H1 (cell line): ENCODE data around the gene WDR19. TPM values are rescaled to one million over a fixed set of nuclear protein-coding genes. Genes with fewer than 3 reads are reported as not detected.

ENCODE experiments used
- CTCF ChIA-PET: fragments of 300-600 bp; sonication (Branson Sonifier 250); formaldehyde crosslinking; loops from one replicate; lab custom pipeline; 2021; ENCODE audit not compliant: partially characterized antibody; lab: Charles Lee
- POLR2A ChIA-PET: fragments of 300-600 bp; sonication (Branson Sonifier 250); formaldehyde crosslinking; loops from one replicate; lab custom pipeline; 2021; ENCODE audit warnings: inconsistent platforms; ENCODE audit not compliant: partially characterized antibody; lab: Charles Lee
- DNase-seq, 2 experiments: peaks; one replicate each; pipeline versions ENCODE4 v3.0.0 to v3.0.0-alpha.2; 2010 to 2022; ENCODE audit warnings: low spot score in 2 of 2, low read depth in 1 of 2, mixed read lengths in 1 of 2
- FAIRE-seq: peaks from 2 replicates; lab custom pipeline; 2011; peaks lifted over from hg19 to GRCh38; lab: Jason Lieb, UNC
- H2AFZ ChIP-seq: 2 replicates; pipeline ENCODE4 v1.8.1; 2012; ENCODE audit warnings: low read length, inconsistent platforms
- H2AK5ac ChIP-seq: 2 replicates; pipeline ENCODE4 v1.6.1; 2013; ENCODE audit warnings: low read depth, low read length
- H2BK120ac ChIP-seq: replicated peaks from 2 replicates; pipeline ENCODE3; 2013; ENCODE audit warnings: low read depth, low read length, inconsistent platforms
- H2BK12ac ChIP-seq: 2 replicates; pipeline ENCODE4 v1.6.1; 2013; ENCODE audit warnings: low read depth, low read length
- H2BK15ac ChIP-seq: 2 replicates; pipeline ENCODE4 v1.6.1; 2013; ENCODE audit warnings: low read length
- H2BK20ac ChIP-seq: 2 replicates; pipeline ENCODE4 v1.6.1; 2013; ENCODE audit warnings: low read length
- H2BK5ac ChIP-seq: 2 replicates; pipeline ENCODE4 v1.6.1; 2013; ENCODE audit warnings: low read depth, low read length
- H3K14ac ChIP-seq: 2 replicates; pipeline ENCODE4 v1.6.1; 2013; ENCODE audit warnings: inconsistent platforms; ENCODE audit not compliant: insufficient read length
- H3K18ac ChIP-seq: 2 replicates; pipeline ENCODE4 v1.6.1; 2013; ENCODE audit warnings: low read length; ENCODE audit errors: extremely low read depth
- H3K23ac ChIP-seq: 2 replicates; pipeline ENCODE4 v1.6.1; 2013; ENCODE audit warnings: inconsistent platforms; ENCODE audit not compliant: insufficient read length
- H3K23me2 ChIP-seq: 2 replicates; pipeline ENCODE4 v1.6.1; 2013; ENCODE audit warnings: low read depth, low read length
- H3K27ac ChIP-seq: 2 replicates; pipeline ENCODE4 v1.6.1; 2011; ENCODE audit warnings: low read depth, low read length, inconsistent platforms
- H3K27me3 ChIP-seq, 4 experiments: replicated peaks in 1 of 4; 1 replicate in 1 of 4; 2 replicates in 3 of 4; pipeline versions ENCODE4 v1.6.1 to v1.8.1; 2011 to 2013; ENCODE audit warnings: low read length in 3 of 4, mild to moderate bottlenecking in 3 of 4, inconsistent platforms in 2 of 4, mixed read lengths in 2 of 4, moderate library complexity in 1 of 4; ENCODE audit not compliant: control insufficient read depth in 3 of 4, insufficient read depth in 3 of 4; ENCODE audit errors: extremely low read depth in 1 of 4
- H3K36me3 ChIP-seq, 4 experiments: 2 replicates each; pipeline versions ENCODE4 v1.6.1 to v1.8.1; 2011 to 2013; ENCODE audit warnings: mild to moderate bottlenecking in 4 of 4, low read length in 3 of 4, moderate library complexity in 2 of 4, control low read depth in 1 of 4, inconsistent platforms in 1 of 4; ENCODE audit not compliant: insufficient read depth in 4 of 4, control insufficient read depth in 2 of 4
- H3K4ac ChIP-seq: replicated peaks from 2 replicates; pipeline ENCODE3; 2013; ENCODE audit warnings: low read length, low read depth, mixed read lengths, inconsistent platforms; ENCODE audit not compliant: insufficient read length
- H3K4me1 ChIP-seq, 4 experiments: replicated peaks in 1 of 4; 1 replicate in 1 of 4; 2 replicates in 3 of 4; pipeline versions ENCODE4 v1.6.1 to v1.8.1; 2011 to 2013; ENCODE audit warnings: low read length in 3 of 4, inconsistent platforms in 2 of 4, mixed read lengths in 1 of 4; ENCODE audit not compliant: insufficient read depth in 4 of 4, control insufficient read depth in 3 of 4
- H3K4me2 ChIP-seq, 2 experiments: 2 replicates each; pipeline versions ENCODE4 v1.6.1 to v1.8.1; 2011 to 2013; ENCODE audit warnings: low read depth in 2 of 2, low read length in 2 of 2, control low read depth in 1 of 2, inconsistent platforms in 1 of 2, mild to moderate bottlenecking in 1 of 2; ENCODE audit not compliant: insufficient read depth in 1 of 2
- H3K4me3 ChIP-seq, 4 experiments: fragments of 200-600, 300-600 bp in 1 of 4; sonication (generic), shearing (Covaris generic), sonication (Bioruptor Twin) in 1 of 4; 2 replicates each; pipeline versions ENCODE4 v1.5.1 to v1.8.1; 2011 to 2016; ENCODE audit warnings: low read length in 4 of 4, low read depth in 3 of 4, control low read depth in 2 of 4, inconsistent platforms in 2 of 4, mild to moderate bottlenecking in 2 of 4, mixed read lengths in 1 of 4, moderate library complexity in 1 of 4; ENCODE audit not compliant: insufficient read depth in 2 of 4; ENCODE audit errors: extremely low read depth in 1 of 4
- H3K56ac ChIP-seq: replicated peaks from 2 replicates; pipeline ENCODE3; 2013; ENCODE audit warnings: low read depth, mild to moderate bottlenecking, mixed read lengths, low read length, inconsistent platforms; ENCODE audit not compliant: insufficient read length
- H3K79me1 ChIP-seq: 2 replicates; pipeline ENCODE4 v1.6.1; 2013; ENCODE audit warnings: low read depth, low read length, control low read depth
- H3K79me2 ChIP-seq, 2 experiments: 2 replicates each; pipeline versions ENCODE4 v1.6.1 to v1.8.1; 2012 to 2013; ENCODE audit warnings: low read length in 2 of 2, mild to moderate bottlenecking in 2 of 2, inconsistent platforms in 1 of 2; ENCODE audit not compliant: insufficient read depth in 2 of 2, control insufficient read depth in 1 of 2
- H3K9ac ChIP-seq, 4 experiments: replicated peaks in 1 of 4; 1 replicate in 1 of 4; 2 replicates in 3 of 4; pipeline versions ENCODE4 v1.6.1 to v1.8.1; 2011 to 2013; ENCODE audit warnings: low read depth in 3 of 4, low read length in 3 of 4, control low read depth in 2 of 4, mild to moderate bottlenecking in 2 of 4, moderate library complexity in 2 of 4, inconsistent platforms in 1 of 4; ENCODE audit errors: extremely low read depth in 1 of 4
- H3K9me3 ChIP-seq, 2 experiments: 2 replicates each; pipeline versions ENCODE4 v1.6.1 to v1.8.1; 2012 to 2013; ENCODE audit warnings: mild to moderate bottlenecking in 2 of 2, moderate library complexity in 2 of 2, control low read depth in 1 of 2, inconsistent platforms in 1 of 2, low read depth in 1 of 2, low read length in 1 of 2, mixed read lengths in 1 of 2; ENCODE audit not compliant: insufficient read depth in 2 of 2
- H4K20me1 ChIP-seq, 2 experiments: replicated peaks in 1 of 2; 2 replicates each; pipeline versions ENCODE3 to v1.8.1; 2011 to 2013; ENCODE audit warnings: inconsistent platforms in 2 of 2, low read length in 2 of 2, mild to moderate bottlenecking in 1 of 2; ENCODE audit not compliant: insufficient read depth in 2 of 2, control insufficient read depth in 1 of 2
- H4K5ac ChIP-seq: 2 replicates; pipeline ENCODE4 v1.6.1; 2013; ENCODE audit warnings: low read length, low read depth, mixed read lengths, inconsistent platforms; ENCODE audit not compliant: insufficient read length
- H4K8ac ChIP-seq: 2 replicates; pipeline ENCODE4 v1.8.0; 2013; ENCODE audit warnings: mild to moderate bottlenecking, moderate library complexity, low read length, inconsistent platforms; ENCODE audit not compliant: insufficient read depth; ENCODE audit errors: extremely low read depth
- H4K91ac ChIP-seq: replicated peaks from 2 replicates; pipeline ENCODE3; 2013; ENCODE audit warnings: low read length, mixed read lengths, inconsistent platforms; ENCODE audit not compliant: insufficient read length
- ATF3 ChIP-seq: IDR thresholded peaks from 2 replicates; pipeline ENCODE4 v1.6.1; 2011; ENCODE audit warnings: low read depth, mild to moderate bottlenecking, low read length; ENCODE audit not compliant: insufficient read depth
- CBX5 ChIP-seq: fragments of 300-800, 300-1000 bp; sonication (generic); IDR thresholded peaks from 2 replicates; pipeline ENCODE4 v1.7.1; 2016; ENCODE audit warnings: antibody characterized with exemption, low read length, low read depth
- CHD1 ChIP-seq: IDR thresholded peaks from 2 replicates; pipeline ENCODE4 v1.6.1; 2012; ENCODE audit warnings: low read depth, low read length, improper control_type of control experiment
- EZH2 ChIP-seq: fragments of 200-600 bp; sonication (generic); IDR thresholded peaks from 2 replicates; pipeline ENCODE4 v1.7.1; 2012; ENCODE audit warnings: low read depth, mild to moderate bottlenecking, moderate library complexity, low read length, inconsistent platforms; ENCODE audit not compliant: severe bottlenecking
- MAFK ChIP-seq: IDR thresholded peaks from 2 replicates; pipeline ENCODE4 v1.6.1; 2012; ENCODE audit warnings: low read depth, mild to moderate bottlenecking, improper control_type of control experiment, low read length
- POLR2A ChIP-seq, 2 experiments: IDR thresholded peaks; 1 replicate in 1 of 2; 2 replicates in 1 of 2; pipeline ENCODE4 v1.6.1; 2011; ENCODE audit warnings: low read depth in 2 of 2, low read length in 2 of 2, mild to moderate bottlenecking in 2 of 2; ENCODE audit errors: control extremely low read depth in 1 of 2
- RXRA ChIP-seq: IDR thresholded peaks from 2 replicates; pipeline ENCODE4 v1.6.1; 2011; ENCODE audit warnings: low read depth, mild to moderate bottlenecking, low read length, moderate library complexity; ENCODE audit not compliant: insufficient read depth
- SAP30 ChIP-seq: fragments of 300-600 bp; sonication (generic); IDR thresholded peaks from 2 replicates; pipeline ENCODE4 v1.7.1; 2012; ENCODE audit warnings: low read length, moderate library complexity, mild to moderate bottlenecking, inconsistent platforms; ENCODE audit not compliant: insufficient read depth, insufficient replicate concordance
- SUZ12 ChIP-seq: fragments of 200-600 bp; sonication (generic); IDR thresholded peaks from 2 replicates; pipeline ENCODE4 v1.6.1; 2012; ENCODE audit warnings: mild to moderate bottlenecking, inconsistent platforms, low read length, moderate library complexity, mixed read lengths
- TCF12 ChIP-seq: IDR thresholded peaks from 2 replicates; pipeline ENCODE4 v1.6.1; 2011; ENCODE audit warnings: low read depth, mild to moderate bottlenecking, low read length
- ZNF274 ChIP-seq: IDR thresholded peaks from 2 replicates; pipeline ENCODE4 v1.7.0; 2012; ENCODE audit warnings: low read length, borderline replicate concordance; ENCODE audit errors: extremely low read depth
- WGBS, 2 experiments: shearing (Covaris generic) in 1 of 2; methylation state at CpG; one replicate each; pipeline versions ENCODE4 v1.1.6 to v1.1.7; 2013 to 2015; ENCODE audit warnings: low lambda C conversion rate in 2 of 2, mixed read lengths in 2 of 2, inconsistent platforms in 1 of 2, low coverage in 1 of 2, missing lambda C conversion rate in 1 of 2; ENCODE audit not compliant: insufficient replicate concordance in 2 of 2, insufficient coverage in 1 of 2, insufficient read length in 1 of 2; ENCODE audit errors: extremely low coverage in 1 of 2, missing lambda C conversion rate in 1 of 2; 5-methylcytosine and 5-hydroxymethylcytosine counted together
- polyA plus RNA-seq, 7 experiments: library from polyadenylated mRNA; depleted of rRNA in 3 of 7; stranded (reverse) in 5 of 7; unstranded in 2 of 7; fragments of >200 nt in 5 of 7; fragments of 200-250 nt in 2 of 7; gene quantifications; 1 replicate in 5 of 7; 2 replicates in 1 of 7; 4 replicates in 1 of 7; pipeline versions ENCODE4 v1.2.1 to v1.2.3, GENCODE V29; 2011 to 2013; ENCODE audit warnings: missing spikeins in 2 of 7, mixed read lengths in 2 of 7
- total RNA-seq: library from RNA; stranded (reverse); fragmentation: NEBNext Ultra II Directional; extraction: Animal tissue kit (Norgen Biotek cat#: 25700); gene quantifications from 2 replicates; pipeline ENCODE4 v1.2.1, GENCODE V29; 2021

The WDR19 gene
- total and polyA plus RNA-seq, 2 of the 8 experiments (the other 6 are each of a cell fraction or from before 2014, with no cell fraction given): 22.2 to 23.3 TPM

- Histone ChIP-seq H4K8ac (no peak overlapping the region), H3K18ac (no peak overlapping the region), H4K91ac (no peak overlapping the region), H2BK12ac (no peak overlapping the region), H3K56ac (no peak overlapping the region), H3K23me2 (no peaks in the 10 kb centered on the region), H3K9ac (no peak overlapping the region), H2AK5ac (no peak overlapping the region), H3K4me3 (no peak overlapping the region), H2BK15ac (no peak overlapping the region), H3K36me3 (peaks cover under 1 to 23% (median 3%) of the 10 kb centered on the region in 4 experiments; a peak in 5 of 8 replicates), H3K79me1 (no peaks in the 10 kb centered on the region), H2AFZ (no peak overlapping the region), H3K4me1 (no peaks in the 10 kb centered on the region), H3K27ac (no peak overlapping the region), H3K9me3 (no peaks in the 10 kb centered on the region), H4K5ac (no peak overlapping the region), H3K27me3 (no peaks in the 10 kb centered on the region), H3K79me2 (no peaks in the 10 kb centered on the region), H3K4me2 (no peak overlapping the region), H3K14ac (no peak overlapping the region), H4K20me1 (no peaks in the 10 kb centered on the region), H2BK20ac (no peak overlapping the region), H2BK120ac (no peak overlapping the region), H3K4ac (no peak overlapping the region), H3K23ac (no peak overlapping the region), H2BK5ac (no peak overlapping the region)
- DNase-seq (no peak), FAIRE-seq (no peak)
- TF ChIP-seq SAP30 (no peak), SUZ12 (no peak), RXRA (no peak), CHD1 (no peak), POLR2A (IDR thresholded peaks at IDR 0.05; ENCODE audit: control extremely low read depth in 1 of 2, low read depth in 2 of 2, low read length in 2 of 2) (no peak), ZNF274 (no peak), ATF3 (no peak), CBX5 (no peak), MAFK (no peak), TCF12 (no peak), EZH2 (no peak)
- CTCF ChIA-PET: no interaction called here
- WGBS, 2 experiments: 93% methylated on average over 9 of the region's 9 CpGs; no CpG with 5 or more reads in 1 of the 2 experiments
- POLR2A ChIA-PET: no interaction called here
Observed at GRCh38 chr4:39278476-39278875, 96.1 kb downstream of the WDR19 start.
